COLO668 (cell line): ENCODE data around the gene COQ7.

Experiments used
- DNase-seq: peaks from one replicate; lab custom pipeline; 2025; ENCODE audit not compliant: unreplicated experiment; lab: John Stamatoyannopoulos, UW

The COQ7 gene

DNA sequence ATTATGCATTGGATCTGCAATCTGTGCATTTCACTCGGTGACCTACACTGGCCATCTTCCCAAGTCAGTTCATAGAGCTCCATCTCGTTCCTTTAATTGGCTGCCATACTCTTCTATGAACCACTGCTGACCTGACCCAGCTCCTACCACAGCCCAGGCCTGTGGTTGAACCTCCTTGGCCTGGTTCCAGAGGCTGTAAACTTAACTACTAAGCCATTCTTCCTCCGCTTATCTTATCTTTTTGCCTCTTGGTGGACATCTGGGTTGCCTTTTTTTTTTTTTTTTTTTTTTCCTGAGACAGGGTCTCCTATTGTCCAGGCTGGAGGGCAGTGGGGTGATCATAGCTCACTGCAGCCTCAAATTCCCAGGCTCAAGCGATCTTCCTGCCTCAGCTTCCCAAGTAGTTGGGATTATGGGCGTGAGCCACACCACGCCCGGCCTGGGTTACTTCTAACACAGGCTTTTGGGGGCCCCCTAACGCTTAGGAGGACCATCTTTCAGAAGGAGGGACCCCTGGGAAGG is 18.3 kb downstream of the COQ7 start:
- no peak for DNase-seq

DNA sequence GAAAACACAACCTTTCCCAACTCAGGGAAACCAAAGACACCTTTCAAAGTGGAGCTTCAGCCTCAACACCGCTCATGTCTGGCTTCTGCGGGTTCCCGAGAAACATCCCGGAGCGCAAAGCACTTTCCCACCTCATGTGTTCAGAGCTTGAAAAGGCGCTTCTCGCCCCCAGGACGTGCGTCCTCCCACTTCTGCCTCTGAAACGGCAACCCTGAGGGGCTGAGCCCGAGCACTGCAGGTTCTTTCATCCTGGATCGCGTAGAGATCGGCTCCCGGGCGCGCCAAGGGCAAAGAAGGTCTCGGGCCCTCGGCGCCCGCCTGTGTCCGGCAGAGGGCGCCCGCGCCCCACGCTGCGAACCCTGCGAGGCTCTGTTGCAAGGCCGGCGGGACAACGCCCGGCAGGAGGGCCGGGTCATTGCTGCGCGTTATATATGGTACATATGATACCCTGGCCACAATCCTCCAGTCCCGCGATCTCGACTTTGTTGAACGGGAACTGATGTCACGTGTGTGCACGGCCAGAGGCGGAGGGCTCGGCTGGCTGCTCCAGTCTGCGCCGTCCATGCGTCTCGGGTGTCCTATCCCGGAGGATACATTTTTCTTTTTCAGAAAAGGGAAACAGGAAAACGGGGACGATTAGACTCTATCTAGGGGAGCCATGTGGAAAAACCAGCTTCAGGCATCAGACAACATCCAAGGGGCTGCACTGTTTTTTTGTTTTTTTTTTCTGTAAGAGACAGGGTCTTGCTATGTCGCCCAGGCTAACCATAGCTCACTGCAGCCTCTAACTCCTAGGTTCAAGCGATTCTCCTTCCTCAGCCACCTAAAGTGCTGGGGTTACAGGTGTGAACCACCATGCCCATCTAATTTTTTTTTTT is 19.1 kb downstream of the COQ7 start:
- peak; percentile 92 for DNase-seq

DNA sequence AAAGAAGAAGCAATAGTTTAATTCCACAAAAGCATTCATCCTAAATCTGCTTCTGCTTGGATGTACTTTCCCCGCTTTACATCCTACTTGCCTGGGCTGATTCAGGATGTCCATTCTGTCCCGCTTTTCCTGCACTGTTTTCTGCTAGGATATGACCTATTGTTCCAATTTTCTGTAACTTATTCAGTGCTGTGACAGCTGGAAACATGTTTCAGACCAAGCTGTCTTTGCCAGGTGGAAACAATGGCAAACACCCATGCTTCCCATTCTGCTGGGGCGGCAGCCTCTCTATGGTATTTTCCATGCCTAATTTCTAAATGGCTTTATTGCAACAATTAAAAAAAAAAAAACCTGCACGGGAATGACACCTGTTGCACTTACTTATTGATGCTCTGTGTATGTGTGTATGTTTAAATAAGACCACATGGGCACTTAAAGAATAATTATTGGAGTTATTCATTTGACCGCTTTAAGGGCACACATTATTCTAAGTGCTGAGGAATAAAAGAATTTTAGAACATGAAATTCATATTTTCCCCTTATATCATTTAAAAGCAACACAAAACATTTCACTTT is 21.0 kb downstream of the COQ7 start:
- DNase-seq, result no peak

DNA sequence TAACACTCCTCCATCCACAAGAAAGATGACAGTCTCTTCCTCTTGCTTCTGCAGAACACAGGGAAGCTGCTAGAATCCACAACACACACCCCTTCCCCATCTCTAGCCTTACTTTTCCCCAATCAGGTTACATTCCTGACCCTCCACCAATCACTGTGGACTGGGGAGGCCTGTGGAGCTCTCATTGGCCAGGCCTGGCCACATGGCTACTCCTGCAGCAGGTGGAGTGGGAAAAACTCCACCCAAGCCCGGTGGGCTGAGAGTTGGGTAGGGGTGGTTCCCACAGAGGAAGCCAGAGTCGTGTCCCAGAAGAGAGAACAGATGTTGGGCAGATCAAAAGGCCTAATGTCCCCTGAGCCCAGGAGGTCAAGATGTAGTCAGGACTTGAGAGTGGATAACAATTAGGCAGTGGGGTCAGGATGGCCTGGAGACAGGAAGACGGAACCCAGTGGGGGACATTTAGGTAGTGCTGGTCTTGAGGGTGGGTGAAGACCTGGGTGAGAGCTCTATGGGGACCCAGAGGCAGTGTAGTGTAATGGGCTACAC is 22.1 kb downstream of the COQ7 start:
- no peak for DNase-seq

DNA sequence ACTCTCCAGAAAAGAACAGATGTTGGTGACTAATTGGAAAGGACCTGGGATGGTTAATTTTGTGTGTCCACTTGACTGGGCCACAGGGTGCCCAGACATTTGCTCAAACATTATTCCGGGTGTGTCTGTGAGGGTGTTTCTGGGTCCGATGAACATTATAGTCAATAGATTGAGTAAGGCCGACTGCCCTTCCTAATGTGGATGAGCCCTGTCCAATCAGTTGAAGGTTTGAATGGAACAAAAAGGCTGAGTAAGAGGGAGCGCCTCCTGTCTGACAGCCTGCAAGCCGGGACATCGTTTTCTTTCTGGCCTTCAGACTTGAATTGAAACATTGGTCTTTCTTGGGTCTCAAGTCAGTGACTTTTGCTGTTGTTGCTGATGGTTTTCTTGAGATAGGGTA is 23.5 kb downstream of the COQ7 start:
- DNase-seq, result no peak

DNA sequence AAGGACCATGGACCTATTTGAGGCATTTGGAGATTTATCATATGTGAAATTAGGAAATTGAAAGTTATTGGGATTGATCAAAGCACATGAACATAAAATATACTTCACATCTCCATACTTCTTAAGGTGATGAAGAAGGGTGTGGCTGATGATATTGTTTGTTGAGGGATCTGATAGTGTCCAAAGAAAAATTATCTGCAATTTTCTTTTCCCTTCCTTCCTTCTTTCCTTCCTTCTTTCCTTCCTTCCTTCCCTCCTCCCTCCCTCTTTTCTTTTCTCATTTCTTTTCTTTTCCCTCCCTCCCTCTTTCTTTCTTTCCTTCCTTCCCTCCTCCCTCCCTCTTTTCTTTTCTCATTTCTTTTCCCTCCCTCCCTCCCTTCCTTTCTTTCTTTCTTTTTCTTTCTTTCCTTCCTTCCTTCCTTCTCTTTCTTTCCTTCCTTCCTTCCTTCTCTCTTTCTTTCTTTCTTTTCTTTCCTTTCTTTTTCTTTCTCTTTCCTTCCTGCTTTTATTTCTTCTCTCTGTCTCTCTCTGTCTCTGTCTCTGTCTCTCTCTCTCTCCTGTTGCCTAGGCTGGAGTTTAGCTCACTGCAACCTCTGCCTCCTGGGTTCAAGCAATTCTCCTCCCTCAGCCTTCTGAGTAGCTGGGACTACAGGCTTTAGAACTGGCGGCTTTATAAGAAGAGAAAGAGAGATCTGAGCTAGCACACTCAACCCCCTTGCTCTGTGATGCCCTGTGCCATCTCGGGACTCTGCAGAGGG is 25.4 kb downstream of the COQ7 start:
- DNase-seq, result no peak

DNA sequence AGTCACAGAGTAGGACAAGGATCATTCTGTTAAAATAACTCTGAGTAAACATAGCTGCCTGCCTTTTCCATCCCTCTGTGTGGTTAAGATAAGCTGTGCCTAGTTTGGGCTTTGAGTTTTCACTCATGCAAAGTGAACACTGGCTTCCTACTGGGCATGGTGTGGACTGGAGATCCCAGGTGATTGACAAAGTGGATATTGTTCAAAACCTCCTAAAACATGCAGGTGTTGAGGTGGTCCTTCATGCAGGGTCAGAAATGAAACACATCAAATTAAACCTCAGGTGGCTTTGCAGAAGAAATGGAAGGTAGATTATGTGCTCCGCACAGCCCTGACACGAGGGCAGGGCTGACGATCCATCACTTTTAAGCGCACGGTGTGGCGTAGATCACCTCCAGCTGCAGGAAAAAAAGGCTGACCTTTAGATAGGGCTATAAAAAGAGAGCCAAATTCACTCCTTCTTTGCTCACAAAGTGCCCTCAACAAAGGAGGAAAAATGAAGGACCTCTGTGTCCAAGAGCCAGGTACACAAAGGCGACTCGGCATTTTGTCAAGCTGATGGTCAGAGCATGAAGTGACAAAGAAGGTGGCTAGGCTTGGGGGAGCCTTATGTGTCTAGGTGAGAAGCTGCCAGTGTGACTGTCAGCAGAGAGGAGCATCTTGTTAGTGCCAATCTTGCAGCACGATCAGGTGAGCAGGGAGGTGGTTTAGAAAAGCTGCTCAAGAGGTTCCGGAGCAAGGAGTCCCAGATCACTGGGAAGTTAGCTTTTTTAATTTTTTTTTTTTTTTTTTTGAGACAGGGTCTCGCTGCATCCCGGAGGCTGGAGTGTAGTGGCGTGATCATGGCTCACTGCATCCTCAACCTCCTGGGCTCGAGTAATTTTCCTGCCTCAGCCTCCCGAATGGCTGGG is 26.5 kb downstream of the COQ7 start:
- no peak for DNase-seq

DNA sequence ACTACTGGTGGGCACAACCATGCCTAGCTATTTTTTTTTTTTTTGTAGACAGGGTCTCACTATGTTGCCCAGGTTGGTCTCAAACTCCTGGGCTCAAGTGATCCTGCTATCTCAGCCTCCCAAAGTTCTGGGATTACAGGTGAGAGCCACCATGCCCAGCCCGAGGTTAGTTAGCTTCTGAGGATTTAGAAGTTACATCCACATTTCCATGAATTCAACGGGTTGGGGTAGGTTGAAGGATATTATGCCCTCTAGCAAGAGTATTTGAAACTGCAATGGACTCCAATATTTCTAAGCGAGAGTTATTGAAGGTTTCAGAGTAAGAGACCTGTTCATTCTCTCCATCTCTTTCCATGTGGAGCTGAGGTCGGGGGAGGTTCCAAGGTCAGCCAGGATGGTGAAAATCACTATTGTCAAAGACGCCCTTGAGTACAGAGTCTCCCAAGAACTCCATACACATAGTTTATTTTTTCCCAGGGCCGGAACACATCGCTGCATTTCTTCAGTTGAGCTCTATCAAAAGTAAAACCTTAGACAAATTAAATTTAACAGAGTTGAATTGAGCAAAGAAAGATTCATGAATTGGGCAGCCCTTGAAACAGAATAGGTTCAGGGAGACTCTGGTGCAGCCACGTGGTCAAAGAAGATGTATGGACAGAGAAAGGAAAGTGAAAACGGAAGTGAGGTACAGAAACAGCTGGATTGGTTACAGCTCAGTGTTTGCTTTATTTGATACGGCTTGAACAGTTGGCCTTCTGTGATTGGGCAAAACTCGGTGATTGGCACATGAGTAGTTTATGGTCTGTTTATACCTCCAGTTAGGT is 27.3 kb downstream of the COQ7 start:
- no peak for DNase-seq

DNA sequence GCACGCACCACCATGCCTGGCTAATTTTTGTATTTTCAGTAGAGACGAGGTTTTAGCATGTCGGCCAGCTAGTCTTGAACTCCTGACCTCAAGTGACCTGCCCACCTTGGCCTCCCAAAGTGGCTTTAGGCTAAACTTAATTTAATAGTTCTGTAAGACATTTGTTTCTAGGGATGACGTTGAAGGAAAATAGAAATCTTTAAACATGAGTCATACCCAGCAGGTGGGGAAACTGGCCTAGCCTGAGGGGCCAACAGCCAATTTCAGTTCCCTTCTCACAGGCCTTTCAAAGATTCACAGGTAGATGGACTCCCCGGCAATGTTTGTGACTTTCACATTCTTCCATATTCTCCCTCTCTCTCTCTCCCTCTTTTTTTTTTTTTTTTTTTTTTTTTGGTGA is 28.2 kb downstream of the COQ7 start:
- DNase-seq, result no peak

DNA sequence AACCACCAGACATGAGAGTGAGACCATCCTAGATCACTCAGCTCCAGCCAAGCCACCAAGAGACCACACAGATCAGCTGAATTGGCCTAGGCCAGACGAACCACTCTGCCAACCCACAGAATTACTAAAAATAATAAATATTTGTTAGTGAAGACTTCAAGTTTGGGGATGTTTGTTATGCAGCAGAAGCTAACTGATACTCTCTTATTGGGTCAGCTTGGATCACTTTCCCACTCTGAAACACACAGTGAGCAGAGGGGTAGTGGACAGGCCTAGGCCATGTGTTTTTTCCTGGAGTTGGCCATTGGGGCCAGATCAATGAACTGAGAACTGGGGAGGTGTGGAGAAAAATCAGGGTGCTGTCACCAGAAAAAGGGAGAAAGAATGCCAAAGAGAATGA is 30.8 kb downstream of the COQ7 start:
- DNase-seq, result no peak

DNA sequence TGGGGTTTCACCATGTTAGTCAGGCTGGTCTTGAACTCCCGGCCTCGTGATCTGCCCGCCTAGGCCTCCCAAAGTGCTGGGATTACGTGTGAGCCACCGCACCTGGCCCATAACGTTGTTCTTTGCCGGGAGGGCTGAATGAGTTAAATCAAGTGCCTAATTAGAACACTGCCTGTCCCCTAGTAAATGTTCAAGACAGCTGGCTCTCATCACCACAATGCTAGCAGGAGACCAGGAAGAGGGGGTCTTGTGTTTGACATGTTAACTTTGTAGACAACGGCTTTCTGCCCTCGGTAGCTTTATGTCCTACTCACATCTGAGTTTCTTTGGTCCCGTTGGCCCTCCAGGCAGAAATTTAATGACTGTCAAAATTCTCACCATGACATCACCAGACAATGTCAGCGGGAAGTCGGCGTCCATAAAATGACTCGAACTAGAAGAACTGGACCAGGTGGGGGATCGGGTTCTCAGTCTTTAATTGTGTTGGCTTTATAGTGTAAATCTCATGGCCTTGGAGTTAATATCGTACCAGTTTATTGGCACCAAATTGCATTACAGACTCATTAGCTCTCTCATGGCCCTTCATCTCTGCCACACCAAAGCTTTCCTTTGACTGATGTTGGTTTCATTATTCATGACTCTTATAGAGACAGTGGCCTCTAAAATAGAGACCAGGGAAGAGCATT is 34.9 kb downstream of the COQ7 start:
- no peak for DNase-seq

DNA sequence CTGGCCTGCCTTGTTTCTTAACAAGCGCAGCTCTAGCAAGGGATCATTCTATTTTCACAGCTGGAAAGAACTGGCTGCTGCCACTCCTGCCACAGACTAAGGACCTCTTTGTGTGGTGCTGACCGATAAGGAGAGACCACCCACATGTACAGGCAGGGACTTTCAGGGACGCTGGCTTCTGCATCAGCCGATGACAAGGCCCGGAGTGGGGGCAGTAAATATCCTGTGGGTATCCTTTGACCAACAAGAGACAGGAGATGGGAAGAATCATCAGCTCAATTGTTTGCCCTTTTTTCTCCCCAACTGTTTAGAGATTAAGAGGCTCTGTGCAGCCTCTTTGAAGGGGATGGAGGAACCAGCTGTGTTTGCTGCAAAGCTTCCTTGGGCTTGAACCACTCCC is 37.2 kb downstream of the COQ7 start:
- DNase-seq, result no peak

DNA sequence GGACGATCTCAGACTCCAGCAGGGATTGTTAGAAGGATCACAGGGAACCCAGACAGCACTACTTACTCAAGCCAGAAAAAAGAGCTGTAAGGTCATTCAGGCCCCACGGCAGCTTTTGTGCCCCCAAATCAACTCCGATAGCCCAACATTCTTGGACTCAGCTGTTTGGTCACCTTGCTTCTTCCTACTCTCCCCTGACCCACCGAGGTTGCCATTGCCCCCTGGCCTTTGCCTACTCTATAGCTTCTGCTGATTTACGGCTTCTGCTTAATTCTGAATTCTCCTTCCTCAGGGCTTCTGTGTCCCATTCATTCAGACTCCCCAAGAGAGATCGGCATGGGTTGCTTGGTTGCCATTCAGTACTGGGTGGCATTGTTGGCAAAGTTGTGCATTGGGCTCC is 37.7 kb downstream of the COQ7 start:
- DNase-seq, result no peak

DNA sequence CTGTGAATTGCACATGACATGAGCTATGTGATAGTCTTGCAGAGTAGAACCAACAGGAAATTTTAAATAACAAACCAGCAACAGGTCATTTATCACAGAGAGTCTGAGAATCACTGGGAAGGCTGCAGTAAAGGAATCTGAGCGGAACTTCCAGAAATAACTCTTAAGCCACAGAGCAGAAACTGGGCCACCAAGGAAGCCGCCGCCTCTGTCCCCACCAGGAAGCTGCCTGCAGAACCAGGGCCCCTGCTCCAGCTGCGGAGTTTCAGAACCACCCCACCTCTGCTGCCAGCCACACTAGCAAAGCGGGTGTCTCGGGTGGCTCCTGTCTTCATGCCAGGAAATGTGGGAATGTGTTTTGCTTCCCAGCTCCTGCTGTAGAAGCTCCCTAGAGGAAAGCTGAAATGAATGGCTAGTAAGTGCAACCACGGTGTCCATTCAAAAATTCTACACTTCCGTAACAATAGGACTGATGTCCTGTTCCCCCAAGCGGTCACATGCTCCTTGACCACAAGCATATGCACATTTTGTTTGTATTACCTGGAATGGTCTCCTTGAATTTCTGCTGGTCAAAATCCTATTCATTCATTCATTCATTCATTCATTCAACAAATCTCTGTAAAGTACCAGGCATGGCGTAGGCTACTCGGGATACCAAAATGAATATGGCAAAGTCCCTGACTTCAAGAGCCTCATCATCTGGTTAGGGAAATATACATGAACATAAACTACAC is 38.6 kb downstream of the COQ7 start:
- no peak for DNase-seq

DNA sequence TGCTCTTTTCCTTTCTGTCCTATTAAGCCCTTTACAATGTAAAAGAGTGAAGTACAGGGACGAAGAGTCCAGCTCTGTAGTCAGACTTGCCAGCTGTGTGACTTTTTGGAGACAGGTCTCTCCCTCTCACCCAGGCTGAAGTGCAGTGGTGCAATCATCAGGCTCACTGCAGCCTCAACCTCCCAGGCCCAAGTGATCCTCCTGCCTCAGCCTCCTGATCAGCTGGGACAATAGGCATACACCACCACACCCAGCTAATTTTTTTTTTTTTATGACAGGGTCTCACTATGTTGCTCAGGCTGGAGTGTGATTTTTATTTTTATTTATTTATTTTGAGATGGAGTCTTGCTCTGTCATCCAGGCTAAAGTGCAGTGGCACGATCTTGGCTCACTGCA is 39.2 kb downstream of the COQ7 start:
- DNase-seq, result no peak

DNA sequence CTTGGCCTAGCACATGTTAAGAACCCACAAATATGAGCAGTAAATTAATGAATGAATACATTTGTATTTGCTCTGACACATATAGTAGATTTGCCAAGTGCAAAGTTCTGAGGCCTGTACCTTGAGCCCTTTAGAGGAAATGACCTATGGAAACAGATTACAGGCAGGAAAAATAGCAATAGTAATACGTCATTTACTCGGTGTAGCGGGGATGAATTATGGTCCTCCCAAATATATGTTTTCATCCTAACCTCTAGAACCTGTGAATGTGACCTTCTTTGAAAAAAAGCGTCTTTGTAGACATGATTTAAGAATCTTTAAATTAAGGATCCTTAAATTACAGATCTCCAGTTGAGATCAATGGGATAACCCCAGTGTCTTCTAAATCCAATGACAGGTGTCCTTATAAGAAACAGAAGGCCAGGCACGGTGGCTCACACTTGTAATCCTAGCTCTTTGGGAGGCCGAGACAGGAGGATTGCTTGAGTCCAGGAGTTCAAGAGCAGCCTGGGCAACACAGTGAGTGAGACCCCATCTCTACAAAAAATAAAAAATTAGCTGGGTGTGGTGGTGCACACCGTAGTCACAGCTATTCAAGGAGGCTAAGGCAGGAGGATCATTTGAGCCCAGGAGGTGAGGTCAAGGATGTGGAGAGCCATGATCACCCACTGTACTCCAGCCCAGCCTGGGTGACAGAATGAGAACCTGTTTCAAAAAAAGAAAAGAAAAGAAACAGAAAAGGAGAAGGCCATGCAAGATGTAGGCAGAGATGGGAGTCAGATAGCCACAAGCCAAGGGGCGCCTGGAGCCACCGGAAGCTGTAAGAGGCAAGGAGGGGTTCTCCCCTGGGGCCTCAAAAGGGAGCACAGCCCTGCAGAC is 41.2 kb downstream of the COQ7 start:
- DNase-seq, result no peak

DNA sequence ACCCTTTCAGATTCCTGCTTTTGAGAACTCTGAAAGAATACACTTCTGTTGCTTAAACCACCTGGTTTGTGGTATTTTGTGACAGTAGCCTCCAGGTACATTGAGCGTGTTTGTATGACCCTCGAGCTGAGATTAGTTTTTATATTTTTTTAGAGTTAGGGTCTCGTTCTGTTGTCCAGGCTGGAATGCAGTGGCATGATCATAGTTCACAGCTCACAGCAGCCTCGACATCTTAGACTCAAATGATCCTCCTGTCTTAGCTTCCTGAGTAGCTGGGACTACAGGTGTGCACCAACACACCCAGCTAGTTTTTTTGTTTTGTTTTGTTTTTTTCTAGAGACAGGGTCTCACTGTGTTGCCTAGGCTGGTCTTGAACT is 41.9 kb downstream of the COQ7 start:
- no peak for DNase-seq
